NCI-H2029 treated with DMSO at 0.1 percent for 48 hours (cell line): ENCODE data around the gene GMPS.
"Not testable (repeated sequence)": the region's sequence is repeated elsewhere in the genome, so short reads cannot be mapped to it uniquely, and the experiment has no call there.

ENCODE experiments used
- DNase-seq: peaks from one replicate; lab custom pipeline; 2025; lab: John Stamatoyannopoulos, UW

The GMPS gene

DNA sequence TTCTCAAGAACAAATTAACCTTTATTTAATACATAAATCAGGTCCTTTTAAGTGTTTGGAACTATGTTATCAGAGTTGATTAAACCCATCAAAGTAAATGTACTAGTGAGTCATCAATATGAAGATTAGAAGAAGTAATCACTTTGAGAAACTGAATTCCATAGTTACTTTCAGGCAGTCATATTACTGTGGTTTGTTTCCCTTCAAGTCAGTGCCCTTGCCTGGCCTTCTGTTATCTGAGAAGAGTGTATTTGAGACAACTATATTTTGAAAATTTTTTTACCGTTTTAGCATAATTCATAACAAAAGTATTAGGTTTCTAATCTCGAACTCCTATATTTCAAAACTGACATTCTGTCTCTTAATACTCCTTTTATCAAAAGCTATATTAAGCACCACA is 73.6 kb downstream of the GMPS start:
- no peak for DNase-seq

DNA sequence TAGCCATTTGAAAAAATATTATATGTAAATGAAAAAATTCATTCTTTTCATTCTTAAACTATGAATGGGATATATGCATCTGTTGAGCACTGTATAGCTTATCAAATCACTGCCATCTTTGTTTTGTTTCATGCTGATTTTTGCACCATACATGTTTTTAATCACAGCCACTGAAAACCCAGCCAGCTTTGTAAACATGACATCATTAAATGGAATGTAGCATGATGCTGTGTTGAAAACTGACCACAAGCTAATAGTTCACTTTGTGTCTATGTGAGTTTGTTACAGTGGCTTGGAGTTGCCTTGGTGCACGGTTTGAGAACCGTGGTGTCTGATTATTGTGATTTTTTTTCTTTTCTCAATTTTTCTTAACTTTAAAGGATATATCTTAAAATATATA is 75.7 kb downstream of the GMPS start:
- no peak for DNase-seq

DNA sequence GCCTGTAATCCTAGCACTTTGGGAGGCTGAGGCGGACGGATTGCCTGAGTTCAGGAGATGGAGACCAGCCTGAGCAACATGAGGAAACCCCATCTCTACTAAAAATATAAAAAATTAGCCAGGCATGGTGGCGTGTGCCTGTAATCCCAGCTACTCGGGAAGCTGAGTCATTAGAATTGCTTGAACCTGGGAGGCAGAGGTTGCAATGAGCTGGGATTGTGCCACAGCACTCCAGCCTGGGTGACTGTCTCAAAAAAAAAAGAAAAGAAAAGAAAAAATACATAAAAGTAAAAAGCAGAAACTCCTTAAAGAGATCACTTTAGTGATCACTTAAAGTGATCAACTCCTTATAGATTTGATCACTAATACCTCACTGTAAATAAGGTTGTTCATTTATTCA is 78.0 kb downstream of the GMPS start:
- DNase-seq, result no peak

DNA sequence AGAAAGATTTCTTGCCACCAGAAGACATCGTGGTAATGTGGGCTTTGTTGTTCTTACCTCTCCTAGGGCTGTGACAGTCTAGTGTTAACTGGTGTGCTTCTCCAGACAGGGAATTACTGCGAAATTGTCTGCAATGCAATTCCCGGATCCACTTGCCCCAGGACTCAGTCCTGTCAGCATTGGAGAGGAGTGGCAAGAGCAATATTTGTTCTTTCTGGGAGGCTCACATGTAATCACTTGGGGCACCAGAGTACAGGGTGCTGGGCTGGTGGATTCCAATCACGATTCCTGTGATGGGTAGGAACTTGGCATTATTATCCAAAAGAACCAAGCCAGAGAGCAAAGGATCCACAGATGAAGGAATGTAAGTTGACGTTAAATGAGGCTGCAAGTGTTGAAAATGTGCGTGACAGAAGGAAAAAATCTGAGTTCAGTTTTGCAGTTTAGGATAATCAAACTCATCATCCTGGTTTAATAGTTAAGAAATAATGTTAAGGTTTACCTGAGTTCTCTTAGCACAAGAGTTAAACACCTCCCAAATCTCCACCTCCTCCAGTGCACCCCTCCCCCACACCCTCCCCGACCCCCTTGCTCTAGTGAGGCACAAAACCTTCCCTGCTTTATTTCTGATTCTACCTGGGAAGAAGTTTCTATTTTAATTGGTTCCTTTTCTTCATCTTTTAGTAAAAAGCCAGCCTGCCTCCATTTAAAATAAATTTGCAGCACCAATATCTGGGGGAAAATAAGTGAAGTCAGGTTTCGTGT is 79.2 kb downstream of the GMPS start:
- no peak for DNase-seq

DNA sequence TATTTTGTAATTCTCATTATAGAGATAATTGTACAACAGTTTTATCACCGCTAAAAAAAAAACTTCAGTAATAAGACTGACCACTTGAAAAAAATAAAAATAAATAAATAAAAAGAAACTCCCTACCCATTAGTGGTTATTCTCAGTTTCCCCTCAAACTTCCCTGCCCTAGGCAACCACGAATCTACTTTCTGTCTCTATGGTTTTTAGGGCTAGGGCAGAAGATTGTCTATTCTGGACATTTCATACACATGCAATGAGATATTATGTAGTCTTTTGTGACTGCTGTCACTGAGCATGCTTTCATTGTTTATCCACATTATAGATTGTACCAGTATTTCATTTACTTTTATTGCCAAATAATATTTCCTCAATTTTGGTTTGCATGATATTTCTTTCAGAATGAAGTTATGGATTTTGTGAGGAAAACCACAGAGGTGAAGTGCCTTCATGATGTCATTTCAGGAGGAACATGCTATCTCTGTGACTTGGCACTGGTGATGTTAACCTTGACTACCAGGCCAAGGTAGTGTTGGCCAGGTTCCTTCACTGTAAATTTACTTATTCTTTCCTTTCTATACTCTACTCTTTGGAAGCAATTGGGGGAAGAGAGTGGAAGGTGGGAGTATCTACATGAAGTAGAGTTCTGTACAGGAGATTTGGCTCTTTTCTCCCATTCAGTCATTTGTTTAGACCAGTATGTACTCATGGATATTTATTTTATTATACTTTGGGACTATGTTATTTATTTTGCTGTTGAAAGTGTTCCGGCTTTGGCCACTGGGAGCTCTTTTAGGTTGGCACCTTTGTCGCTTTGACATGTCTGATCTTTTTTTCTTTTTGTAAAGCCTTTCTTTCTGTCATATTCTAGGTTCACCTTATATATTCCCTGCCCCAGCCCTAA is 86.3 kb downstream of the GMPS start:
- DNase-seq, result peak; percentile 45

DNA sequence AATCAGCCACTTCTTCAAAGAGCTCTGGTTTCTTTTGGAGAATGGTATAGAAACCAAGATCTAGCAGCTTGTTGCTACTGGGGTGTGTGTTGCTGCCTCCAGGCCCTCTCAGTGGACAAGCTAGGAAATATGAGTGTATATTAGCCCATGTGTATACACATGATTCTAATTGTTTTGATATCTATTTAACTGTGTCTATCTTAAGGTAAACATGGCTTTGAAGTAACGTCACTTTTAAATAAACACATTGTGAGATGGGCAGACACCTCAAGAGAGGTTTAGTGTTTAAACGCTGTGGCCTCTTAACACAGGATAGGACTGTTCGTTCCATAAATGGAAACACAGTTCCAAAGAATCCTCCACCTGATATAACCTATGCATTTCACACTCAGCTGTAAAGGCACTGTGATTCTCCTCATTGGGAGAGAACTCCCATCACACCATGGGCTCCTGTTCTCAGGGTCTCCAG is 87.0 kb downstream of the GMPS start:
- DNase-seq, result peak; percentile 45

DNA sequence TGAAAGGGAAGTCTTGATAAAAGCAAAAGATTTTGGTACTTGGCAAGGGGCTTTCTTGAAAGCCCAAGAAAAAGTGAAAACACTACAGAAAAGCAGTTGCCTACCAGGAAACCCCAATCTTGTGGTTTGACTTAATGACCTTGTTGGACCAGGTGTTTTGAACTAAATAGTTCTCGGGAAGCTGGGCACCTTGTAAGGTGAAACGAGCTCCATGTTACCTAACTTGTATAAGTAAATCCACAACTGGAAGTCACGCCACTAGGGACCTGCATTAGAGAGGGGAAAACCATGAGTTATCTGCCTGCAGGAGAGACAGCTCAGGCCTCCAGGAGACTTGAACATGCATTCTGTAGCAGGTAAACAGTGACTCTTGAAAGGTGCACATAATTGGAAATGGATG is 88.2 kb downstream of the GMPS start:
- no peak for DNase-seq

DNA sequence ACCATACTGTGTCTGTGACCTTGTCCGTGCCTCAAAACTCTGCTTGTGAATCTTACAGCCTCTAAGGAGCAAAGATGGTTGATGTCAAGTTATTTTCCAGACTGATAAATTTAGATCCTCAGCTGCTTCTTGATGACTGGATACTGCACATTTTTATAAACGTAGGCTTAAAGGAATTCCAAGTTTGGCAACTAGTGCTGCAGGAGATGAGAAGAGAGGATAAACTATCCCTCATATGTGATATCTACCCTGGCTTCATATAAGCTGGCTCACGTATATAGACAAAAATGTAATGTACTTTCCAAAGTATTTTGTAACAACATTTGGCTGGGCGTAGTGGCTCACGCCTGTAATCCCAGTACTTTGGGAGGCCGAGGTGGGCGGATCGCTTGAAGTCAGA is 89.6 kb downstream of the GMPS start:
- no peak for DNase-seq

DNA sequence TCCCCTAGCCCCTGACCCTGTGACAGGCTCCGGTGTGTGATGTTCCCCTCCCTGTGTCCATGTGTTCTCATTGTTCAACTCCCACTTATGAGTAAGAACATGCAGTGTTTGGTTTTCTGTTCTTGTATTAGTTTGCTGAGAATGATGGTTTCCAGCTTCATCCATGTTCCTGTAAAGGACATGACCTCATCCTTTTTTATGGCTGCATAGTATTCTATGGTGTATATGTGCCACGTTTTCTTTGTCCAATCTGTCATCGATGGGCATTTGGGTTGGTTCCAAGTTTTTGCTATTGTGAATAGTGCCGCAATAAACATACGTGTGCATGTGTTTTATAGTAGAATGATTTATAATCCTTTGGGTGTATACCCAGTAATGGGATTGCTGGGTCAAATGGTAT is 90.6 kb downstream of the GMPS start:
- not testable (repeated sequence) for DNase-seq

DNA sequence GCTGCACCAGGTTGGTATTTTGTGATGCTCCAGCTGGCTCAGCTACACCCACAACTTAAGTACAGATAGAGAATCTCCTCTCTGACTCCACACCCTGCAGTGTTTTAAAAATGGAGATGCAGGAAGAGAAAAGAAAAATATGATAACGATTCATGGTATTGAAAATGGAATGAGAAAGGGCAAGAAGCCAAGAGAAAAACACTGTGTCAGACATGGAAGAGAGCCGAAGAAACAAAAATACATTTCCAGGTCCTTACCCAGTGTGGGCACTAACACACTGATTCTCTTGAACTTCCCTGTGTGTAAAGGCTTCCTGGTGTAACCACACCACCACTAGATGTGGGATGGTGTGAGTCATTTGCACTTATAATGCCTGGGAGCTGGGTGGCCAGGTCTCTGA is 93.1 kb downstream of the GMPS start:
- no peak for DNase-seq

DNA sequence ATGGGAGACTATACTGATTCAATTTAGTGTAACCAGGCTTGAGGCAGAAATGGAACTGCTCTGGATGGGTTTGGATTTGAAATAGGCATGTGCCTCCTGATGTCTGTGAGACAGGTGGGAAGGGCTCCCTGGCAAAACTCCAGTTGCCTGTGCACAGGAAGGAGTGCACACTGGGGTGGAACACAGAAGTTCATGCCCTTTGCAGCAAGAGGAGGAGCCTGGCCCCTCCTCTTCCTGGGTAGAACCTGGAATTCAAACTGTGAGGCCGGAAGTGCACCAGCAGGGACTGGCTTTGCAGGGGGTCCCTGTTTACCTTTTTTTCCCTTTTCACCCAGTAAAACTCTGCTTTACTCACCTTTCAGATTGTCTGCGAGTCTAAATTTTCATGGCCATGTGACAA is 99.9 kb downstream of the GMPS start:
- DNase-seq, result no peak

DNA sequence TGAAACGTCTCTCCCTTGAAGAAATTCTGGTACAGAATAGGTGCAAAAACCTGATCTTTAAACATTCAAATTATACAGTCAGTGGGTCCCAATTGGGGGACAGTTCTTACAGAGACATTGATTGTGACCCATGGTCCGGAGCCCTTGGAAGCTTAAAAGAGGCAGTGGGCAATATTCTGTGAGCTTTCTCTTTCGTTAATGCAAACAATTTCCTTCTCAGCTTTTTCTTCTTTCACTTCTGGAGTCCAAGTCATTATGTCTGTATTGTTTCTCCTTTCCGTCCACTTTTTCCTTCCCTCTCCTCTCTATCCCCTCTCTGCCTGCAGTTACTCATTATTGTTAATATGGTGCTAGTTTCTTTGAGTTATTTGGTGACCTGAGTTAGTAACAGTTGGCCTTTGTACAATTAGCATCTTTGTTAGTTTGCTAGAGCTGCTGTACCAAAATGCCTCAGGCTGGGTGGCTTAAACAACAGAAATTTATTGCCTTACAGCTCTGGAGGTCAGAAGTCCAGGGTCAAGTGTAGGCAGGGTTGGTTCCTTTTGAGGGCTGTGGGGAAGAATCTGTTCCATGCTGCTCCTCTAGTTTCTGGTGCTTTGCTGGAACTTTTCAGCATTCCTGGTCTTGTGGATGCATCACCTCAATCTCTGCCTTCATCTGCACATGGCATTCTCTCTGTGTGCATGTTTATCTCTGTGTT is 102.6 kb downstream of the GMPS start:
- DNase-seq, result no peak

DNA sequence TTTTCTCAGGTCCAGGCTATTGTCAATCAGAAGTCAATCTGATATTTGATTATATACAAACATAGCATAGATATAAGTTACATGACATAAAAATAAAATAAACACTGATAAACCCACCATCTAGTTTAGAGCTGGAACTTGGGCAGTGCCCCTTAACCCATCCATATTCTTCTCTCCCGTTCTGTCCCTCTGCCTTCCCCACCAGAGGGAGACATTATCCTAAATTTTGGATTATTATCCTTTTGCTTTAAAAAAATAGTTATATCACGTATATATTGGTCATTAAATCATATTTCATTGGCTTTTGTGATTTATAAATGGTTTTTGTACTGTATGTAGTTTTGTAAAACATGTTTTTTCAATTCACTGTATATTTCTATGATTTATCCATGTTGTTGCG is 107.9 kb downstream of the GMPS start:
- DNase-seq, result no peak

DNA sequence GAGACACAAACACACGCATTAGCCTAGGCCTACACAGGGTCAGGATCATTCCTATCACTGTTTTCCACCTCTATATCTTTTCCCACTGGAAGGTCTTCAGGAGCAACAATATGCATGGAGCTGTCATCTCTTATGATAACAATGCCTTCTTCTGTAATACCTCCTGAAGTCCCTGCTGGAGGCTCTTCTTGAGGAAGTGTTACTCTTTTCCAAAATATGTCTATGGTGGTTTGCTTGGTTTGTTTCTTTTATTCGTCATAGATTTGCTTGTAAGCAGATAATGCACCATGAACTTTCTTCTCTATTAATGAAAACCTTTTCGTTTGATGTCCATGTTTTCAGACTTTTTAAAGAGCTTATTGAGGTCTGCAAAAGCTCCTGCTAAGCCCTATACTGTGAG is 109.3 kb downstream of the GMPS start:
- no peak for DNase-seq

DNA sequence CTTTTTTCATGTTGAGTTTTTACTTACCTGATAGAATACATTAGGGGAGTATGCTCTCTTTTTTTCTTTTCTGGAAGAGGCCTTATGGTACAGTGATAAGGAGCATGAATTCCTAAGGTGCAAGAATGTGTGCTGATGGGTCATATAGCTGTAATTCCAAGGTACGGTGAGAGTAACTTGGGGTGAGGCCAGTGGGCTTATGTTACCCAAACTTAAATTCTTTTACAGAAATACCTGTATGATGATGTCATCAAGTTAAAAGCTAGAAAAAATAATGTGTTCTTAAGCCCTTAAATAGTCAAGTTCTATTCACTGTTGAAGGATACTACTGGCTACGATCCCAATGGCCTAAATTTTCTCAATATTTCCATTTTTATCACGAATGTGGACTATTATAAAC is 111.2 kb downstream of the GMPS start:
- no peak for DNase-seq

DNA sequence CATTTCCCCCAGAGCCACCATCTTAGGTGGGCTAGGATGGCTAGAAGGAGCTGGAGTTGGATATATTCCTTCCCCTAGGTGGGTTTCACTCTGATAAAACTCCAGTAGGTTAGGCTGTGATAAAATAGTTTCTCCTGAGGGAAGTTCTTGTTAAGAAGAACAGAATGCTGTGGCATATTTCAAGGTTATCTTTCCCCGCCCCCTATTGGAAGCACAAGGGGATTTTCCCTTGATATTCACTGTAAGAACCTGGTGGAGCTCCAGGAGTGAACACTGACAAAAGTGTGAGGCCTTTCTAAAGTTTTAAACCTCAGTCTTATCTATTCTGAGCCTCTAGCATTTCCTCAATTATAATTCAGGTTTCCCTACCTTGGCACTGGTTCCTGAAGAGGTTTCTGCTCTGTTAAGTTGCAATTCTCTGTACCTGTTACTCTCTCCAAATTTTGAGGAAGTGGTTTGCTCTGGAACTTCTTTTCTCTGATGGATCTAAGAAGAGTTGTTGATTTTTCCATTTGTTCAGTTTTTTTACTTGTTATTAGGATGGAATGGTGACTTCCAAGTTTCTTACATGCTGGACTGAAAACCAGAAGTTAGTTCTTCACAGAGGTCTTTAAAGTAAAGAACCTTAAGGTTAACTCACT is 113.5 kb downstream of the GMPS start:
- DNase-seq, result no peak

DNA sequence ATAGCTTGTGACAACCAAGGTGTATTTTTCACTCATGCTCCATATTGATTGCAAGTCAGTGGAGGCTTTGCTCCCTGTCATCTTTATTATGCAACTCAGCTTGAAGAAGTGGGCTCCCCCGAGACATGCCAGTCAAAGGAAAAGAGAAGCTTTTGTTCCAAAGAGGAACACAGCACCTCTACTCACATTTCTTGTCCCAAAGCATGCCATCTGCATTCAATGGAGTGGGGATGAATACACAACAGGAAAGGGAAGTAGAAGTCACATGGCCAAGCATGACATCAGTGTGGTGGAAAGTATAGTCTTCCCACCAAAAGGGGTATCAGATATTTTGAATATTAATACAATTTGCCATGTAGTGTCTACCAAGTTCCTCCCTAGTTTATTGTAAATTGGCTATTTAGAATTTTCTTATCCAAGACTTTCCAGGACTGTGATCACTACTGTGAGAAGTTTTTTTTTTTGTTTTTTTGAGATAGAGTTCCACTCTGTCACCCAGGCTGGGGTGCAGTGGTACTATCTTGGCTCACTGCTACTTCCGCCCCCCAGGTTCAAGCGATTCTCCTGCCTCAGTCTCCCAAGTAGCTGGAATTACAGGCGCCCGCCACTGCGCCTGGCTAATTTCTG is 114.5 kb downstream of the GMPS start:
- no peak for DNase-seq

DNA sequence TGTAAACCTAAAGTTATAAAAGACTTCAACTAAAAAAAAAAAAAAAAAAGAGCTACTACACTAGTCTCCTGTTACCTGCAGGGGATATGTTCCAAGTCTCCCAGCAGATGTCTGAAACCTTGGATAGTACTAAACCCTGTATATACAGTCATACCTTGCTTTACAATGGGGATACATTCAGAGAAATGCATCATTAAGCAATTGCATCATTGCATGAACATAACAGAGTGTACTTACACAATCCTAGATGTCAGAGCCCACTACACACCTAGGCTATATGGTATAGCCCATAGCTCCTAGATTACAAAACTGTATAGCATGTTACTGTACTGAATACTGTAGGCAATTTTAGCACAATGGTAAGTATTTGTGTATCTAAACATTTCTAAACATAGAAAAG is 119.1 kb downstream of the GMPS start:
- DNase-seq, result no peak

DNA sequence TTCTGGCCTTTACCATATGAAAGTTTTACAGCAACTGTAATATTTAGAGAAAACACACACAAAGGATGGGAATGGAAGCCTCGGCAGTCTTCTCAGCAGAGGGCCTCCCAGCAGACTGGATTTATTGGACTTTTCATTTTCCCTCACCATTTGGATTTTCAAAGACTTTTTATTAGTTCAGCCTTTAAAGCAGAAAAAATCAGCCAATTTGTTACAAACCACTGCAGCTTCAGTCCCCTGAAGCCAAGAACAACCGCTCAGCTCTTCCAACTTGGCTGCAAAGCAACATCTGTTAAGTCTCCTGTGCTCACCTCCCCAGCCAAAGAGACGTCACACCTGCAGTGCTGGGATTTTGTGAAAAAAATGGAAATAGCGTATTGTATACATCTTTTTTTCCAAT is 120.8 kb downstream of the GMPS start:
- no peak for DNase-seq

DNA sequence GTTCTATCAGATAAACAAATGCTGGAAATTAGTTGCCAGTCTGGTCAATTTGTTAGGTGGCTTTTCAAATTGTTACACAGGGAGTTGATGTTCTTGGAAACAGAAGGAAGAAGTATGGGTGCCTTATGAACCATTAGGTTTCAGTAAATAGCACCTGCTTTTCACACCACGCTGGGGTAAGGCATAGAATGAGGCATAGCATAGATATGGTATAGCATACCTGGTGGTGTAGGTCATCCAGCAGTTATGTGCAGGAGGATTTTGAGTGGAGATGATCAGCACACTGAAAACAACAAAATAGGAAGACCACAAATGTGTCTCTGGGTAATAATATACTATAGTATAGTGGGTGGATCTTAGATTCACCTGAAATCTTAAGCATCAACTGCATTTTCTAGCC is 121.4 kb downstream of the GMPS start:
- no peak for DNase-seq
